NCI-H1436 treated with DMSO at 0.1 percent for 48 hours (cell line): ENCODE results near the gene LSM14A.
"Not testable (repeated sequence)": the region's sequence is repeated elsewhere in the genome, so short reads cannot be mapped to it uniquely, and the experiment has no call there.

ENCODE experiments used
- DNase-seq: peaks from one replicate; lab custom pipeline; 2025; lab: John Stamatoyannopoulos, UW

Gene LSM14A

DNA sequence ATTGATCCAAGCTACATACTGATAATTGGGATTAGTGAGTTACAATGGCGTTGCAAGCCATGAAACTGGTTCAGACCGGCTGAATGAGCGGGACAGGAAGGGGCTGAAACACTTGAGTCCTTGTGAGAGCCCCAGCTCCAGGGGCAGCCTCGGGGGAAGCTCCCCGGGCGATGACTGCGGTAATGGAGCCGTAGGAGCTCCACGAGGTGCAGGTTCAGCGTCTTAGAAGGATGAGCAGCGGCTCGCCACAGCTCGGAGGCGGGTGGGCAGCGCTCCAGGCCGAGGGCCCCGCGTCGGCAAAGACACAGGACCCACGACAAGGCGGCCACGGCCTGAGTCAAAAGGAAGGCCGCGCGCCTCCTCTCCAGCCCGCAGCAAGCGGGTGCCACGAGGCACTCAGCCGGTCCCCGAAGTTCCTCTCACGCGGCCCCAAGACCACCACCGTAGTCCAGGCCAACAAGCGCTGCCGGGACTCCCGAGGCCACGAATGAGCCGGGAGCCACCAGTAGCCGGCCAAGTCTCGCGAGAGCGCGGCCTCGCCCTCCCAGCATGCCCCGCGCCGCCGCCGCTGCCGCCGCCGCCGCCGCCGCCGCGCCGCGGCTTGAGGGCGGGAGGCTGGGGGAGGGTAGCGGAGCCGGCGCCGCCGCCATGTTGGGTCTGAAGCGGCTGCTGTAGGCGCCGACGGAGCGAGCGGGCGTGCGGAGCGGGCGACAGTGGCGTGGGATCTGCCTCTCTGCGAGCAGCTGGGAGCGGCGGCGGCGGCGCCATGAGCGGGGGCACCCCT is at the start of gene LSM14A:
TSS of gene LSM14A (plus strand) at position 628 of the 784 bp plus-strand sequence. CDS start at position 767, 139 bp downstream.
- DNase-seq, result no peak

DNA sequence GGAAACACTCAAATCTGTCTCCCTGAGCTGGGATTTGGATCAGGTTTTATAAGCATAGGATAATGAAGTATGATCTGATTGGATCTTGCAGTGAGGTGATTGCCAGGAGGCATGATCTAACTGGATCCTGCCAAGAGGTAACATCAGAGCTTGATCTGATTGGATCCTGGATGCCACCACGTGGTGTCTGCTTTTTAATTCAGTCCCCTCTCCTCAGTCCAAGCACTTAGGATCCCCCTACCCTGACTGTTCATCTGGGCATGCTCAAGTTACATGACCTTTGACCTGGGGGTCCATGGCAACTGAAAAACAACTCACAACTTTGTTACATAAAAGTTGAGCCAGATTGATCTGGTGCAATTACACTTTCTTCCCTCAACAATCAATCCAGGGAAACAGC is 47.5 kb upstream of the LSM14A start:
- DNase-seq, result no peak

GRCh38 chr19:34126966-34127365 is 45.3 kb upstream of the LSM14A start:
- no peak for DNase-seq

DNA sequence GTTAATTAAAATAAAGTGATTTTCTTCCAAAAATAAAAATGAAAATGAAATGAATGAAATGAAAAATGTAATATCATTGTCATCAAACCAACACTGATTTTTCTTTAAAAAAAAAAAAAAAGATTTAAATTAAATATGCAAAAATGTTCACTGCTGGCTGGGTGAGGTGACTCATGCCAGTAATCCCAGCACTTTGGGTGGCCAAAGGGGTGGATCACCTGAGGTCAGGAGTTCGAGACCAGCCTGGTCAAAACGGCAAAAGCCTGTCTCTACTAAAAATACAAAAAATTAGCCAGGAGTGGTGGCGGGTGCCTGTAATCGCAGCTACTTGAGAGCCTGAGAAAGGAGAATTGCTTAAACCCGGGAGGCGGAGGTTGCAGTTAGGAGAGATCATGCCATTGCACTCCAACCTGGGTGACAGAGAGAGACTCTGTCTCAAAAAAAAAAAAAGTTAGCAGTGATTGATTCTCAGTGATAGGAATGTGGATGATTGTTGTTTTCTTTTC is 44.6 kb upstream of the LSM14A start:
- DNase-seq, result no peak

- no peak for DNase-seq
Observed at GRCh38 chr19:34128558-34129250, 43.6 kb upstream of the LSM14A start.

DNA sequence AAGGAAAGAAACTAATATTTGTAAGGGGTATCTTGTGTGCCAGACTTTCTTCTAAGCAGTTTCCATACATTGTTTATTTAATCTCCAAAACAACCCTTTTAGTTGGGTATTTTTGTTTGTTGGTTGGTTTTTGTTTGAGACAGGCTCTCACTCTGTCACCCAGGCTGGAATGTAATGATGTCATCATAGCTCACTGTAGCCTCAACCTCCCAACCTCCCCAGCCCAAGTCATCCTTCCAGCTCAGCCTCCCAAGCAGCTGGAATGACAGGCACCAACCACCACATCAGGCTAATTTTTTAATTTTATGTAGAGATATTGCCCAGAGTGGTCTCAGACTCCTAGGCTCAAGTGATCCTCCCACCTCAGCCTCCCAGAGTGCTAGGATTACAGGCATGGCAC is 41.2 kb upstream of the LSM14A start:
- DNase-seq, result no peak

GRCh38 chr19:34132145-34132544 is 40.2 kb upstream of the LSM14A start:
- DNase-seq, result not testable (repeated sequence)

DNA sequence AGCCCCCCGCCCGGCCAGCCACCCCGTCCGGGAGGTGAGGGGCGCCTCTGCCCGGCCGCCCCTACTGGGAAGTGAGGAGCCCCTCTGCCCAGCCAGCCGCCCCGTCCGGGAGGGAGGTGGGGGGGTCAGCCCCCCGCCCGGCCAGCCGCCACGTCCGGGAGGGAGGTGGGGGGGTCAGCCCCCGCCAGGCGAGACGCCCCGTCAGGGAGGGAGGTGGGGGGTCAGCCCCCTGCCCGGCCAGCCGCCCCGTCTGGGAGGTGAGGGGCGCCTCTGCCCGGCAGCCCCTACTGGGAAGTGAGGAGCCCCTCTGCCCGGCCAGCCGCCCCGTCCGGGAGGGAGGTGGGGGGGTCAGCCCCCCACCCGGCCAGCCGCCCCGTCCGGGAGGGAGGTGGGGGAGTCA is 39.6 kb upstream of the LSM14A start:
- not testable (repeated sequence) for DNase-seq

- no peak for DNase-seq
Observed at GRCh38 chr19:34134190-34135053, 37.9 kb upstream of the LSM14A start.

DNA sequence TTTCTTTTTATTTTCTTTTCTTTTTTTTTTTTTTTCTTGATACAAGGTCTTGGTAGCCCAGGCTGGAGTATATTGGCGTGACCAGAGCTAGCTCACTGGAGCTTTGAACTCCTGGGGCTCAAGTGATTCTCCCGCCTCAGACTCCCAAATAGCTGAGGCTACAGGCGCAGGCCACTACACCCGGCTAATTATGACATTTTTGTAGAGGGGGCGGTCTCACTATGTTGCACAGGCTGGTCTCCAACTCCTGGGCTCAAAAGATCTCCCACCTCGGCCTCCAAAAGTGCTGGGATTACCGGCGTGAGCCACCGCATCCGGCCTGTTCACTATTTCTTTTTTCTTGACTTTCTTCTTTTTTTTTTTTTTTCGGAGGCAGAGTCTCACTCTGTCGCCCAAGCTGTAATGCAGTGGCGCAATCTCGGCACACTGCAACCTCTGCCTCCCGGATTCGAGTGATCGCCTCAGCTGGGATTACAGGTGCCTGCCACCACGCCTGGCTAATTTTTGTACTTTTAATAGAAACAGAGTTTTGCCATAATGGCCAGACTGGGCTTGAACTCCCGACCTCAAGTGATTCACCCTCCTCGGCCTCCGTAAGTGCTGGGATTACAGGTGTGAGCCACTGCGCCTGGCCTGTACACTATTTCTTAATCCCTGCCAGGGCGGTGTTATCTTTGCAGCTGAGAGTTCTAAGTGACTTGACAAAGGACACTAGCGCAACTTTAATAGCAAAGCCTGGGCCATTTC is 37.1 kb upstream of the LSM14A start:
- DNase-seq, result no peak

DNA sequence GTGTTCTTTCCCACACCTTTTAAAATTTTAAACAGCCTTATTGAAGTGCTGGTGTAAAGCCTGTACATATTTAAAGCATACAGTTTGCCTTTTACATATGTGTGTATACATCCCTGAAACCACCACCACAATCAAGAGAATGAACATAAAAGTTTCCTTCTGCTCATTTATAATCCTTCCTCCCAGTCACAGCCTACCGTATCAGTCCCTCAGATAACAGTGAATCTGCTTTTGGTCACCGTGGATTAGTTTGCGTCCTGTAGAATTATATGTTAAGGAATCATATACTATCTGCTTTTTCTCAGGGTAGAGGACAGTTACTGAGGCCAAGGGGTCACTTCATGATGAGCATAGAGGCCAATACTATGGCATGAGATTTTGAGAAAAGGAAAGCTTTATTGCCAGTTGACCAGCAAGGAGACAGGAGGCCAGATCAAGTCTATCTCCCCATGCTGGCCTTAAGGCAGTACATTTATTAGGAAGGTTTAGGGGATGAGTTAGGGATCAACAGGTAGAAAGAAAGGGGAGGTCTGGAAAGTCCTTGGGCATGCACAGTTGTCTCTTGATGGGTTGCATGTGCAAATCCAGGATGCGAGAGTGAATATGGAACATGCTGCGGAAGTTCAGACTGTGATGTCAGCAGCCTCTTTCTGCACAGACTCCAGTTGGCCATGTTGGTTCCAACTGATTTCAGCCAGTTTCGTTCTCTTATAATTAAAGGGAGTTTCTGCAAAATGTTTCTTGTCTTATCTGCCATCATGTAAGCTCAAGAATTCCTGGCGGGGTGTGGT is 36.3 kb upstream of the LSM14A start:
- no peak for DNase-seq

- no peak for DNase-seq
Observed at GRCh38 chr19:34141025-34141424, 31.3 kb upstream of the LSM14A start.

DNA sequence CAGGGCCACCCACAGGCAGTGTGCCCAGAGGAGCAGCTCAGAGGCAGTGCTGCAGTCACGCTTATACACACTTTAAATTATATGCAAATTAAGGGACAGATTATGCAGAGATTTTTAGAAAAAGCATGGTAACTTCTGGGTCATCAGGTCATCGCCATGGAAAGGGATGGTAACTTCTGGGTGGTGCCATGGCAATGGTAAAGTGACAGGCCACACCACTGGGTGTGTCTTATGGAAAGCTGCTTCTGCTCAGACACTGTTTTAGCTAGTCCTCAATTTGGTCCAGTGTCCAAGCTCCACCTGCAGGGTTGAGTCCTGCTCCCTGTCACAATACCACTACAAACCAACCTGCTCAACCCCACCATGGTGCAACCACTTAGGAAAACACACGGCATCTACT is 29.9 kb upstream of the LSM14A start:
- no peak for DNase-seq

- DNase-seq, result no peak
Observed at GRCh38 chr19:34145741-34146202, 26.5 kb upstream of the LSM14A start.

DNA sequence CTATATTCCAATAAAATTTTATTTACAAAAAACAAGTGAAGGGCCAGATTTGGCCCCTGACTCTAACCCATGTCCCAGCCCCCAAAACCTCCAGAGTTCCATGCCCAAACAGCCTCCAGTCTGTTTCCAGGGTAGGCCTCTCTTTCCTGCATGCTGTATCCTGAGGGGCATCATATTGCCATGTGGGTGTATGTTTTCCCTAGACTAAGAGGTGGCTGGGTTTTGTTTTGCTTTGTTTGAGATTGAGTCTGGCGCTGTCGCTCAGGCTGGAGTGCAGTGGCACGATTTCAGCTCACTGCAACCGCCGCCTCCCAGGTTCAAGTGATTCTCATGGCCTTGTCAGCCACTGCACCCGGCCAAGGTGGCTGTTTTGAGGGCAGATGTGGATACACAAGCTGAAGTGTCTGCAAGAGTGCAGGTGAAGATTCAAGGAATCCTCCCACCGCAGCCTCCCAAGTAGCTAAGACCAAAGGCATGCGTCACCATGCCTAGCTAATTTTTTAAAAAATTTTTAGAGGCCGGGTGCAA is 23.6 kb upstream of the LSM14A start:
- DNase-seq, result no peak

DNA sequence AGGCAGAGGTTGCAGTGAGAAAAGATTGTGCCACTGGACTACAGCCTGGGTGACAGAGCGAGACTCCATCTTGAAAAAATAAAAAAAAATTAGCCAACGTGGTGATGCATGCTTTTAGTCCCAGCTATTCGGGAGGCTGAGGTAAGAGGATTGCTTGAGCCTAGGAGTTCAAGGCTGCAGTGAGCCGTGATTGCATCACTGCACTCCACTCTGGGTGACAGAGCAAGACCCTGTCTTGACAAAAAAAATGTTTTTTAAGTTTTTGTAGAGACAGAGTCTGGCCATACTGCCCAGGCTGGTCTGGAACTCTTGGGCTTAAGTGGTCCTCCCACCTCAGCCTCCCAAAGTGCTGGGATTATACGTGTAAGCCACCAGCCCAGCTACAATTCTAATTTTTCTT is 22.4 kb upstream of the LSM14A start:
- DNase-seq, result no peak

GRCh38 chr19:34150558-34150957 is 21.7 kb upstream of the LSM14A start:
- DNase-seq, result no peak

- DNase-seq, result no peak
Observed at GRCh38 chr19:34151439-34151838, 20.9 kb upstream of the LSM14A start.

DNA sequence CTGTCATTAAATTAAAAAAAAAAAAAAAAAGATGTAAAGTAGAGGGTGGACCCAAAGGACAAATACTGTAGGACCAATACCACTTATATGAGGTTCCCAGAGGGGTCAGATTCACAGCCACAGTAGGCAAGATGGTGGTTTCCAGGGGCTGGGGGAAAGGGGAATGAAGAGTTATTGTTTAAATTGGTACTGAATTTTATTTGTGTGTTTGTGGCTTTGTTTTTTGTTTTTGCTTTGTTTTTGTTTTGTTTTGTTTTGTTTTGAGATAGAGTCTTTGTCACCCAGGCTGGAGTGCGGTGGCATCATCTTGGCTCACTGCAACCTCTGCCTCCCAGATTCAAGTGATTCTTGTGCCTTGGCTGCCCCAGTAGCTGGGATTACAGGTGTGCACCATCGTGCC is 17.9 kb upstream of the LSM14A start:
- no peak for DNase-seq

- DNase-seq, result no peak
Observed at GRCh38 chr19:34155686-34156085, 16.6 kb upstream of the LSM14A start.
